H1 (cell line): ENCODE data around the gene POLR3H. TPM values are rescaled to one million over a fixed set of nuclear protein-coding genes. Genes with fewer than 3 reads are reported as not detected.

Experiments used
- CTCF ChIA-PET: fragments of 300-600 bp; sonication (Branson Sonifier 250); formaldehyde crosslinking; loops from one replicate; lab custom pipeline; 2021; ENCODE audit not compliant: partially characterized antibody; lab: Charles Lee
- POLR2A ChIA-PET: fragments of 300-600 bp; sonication (Branson Sonifier 250); formaldehyde crosslinking; loops from one replicate; lab custom pipeline; 2021; ENCODE audit warnings: inconsistent platforms; ENCODE audit not compliant: partially characterized antibody; lab: Charles Lee
- DNase-seq, 2 experiments: peaks; one replicate each; pipeline versions ENCODE4 v3.0.0 to v3.0.0-alpha.2; 2010 to 2022; ENCODE audit warnings: low spot score in 2 of 2, low read depth in 1 of 2, mixed read lengths in 1 of 2
- FAIRE-seq: peaks from 2 replicates; lab custom pipeline; 2011; peaks lifted over from hg19 to GRCh38; lab: Jason Lieb, UNC
- H2AFZ ChIP-seq: 2 replicates; pipeline ENCODE4 v1.8.1; 2012; ENCODE audit warnings: low read length, inconsistent platforms
- H2AK5ac ChIP-seq: 2 replicates; pipeline ENCODE4 v1.6.1; 2013; ENCODE audit warnings: low read depth, low read length
- H2BK120ac ChIP-seq: replicated peaks from 2 replicates; pipeline ENCODE3; 2013; ENCODE audit warnings: low read depth, low read length, inconsistent platforms
- H2BK12ac ChIP-seq: 2 replicates; pipeline ENCODE4 v1.6.1; 2013; ENCODE audit warnings: low read depth, low read length
- H2BK15ac ChIP-seq: 2 replicates; pipeline ENCODE4 v1.6.1; 2013; ENCODE audit warnings: low read length
- H2BK20ac ChIP-seq: 2 replicates; pipeline ENCODE4 v1.6.1; 2013; ENCODE audit warnings: low read length
- H2BK5ac ChIP-seq: 2 replicates; pipeline ENCODE4 v1.6.1; 2013; ENCODE audit warnings: low read depth, low read length
- H3K14ac ChIP-seq: 2 replicates; pipeline ENCODE4 v1.6.1; 2013; ENCODE audit warnings: inconsistent platforms; ENCODE audit not compliant: insufficient read length
- H3K18ac ChIP-seq: 2 replicates; pipeline ENCODE4 v1.6.1; 2013; ENCODE audit warnings: low read length; ENCODE audit errors: extremely low read depth
- H3K23ac ChIP-seq: 2 replicates; pipeline ENCODE4 v1.6.1; 2013; ENCODE audit warnings: inconsistent platforms; ENCODE audit not compliant: insufficient read length
- H3K23me2 ChIP-seq: 2 replicates; pipeline ENCODE4 v1.6.1; 2013; ENCODE audit warnings: low read depth, low read length
- H3K27ac ChIP-seq: 2 replicates; pipeline ENCODE4 v1.6.1; 2011; ENCODE audit warnings: low read depth, low read length, inconsistent platforms
- H3K27me3 ChIP-seq, 4 experiments: replicated peaks in 1 of 4; 1 replicate in 1 of 4; 2 replicates in 3 of 4; pipeline versions ENCODE4 v1.6.1 to v1.8.1; 2011 to 2013; ENCODE audit warnings: low read length in 3 of 4, mild to moderate bottlenecking in 3 of 4, inconsistent platforms in 2 of 4, mixed read lengths in 2 of 4, moderate library complexity in 1 of 4; ENCODE audit not compliant: control insufficient read depth in 3 of 4, insufficient read depth in 3 of 4; ENCODE audit errors: extremely low read depth in 1 of 4
- H3K36me3 ChIP-seq, 4 experiments: 2 replicates each; pipeline versions ENCODE4 v1.6.1 to v1.8.1; 2011 to 2013; ENCODE audit warnings: mild to moderate bottlenecking in 4 of 4, low read length in 3 of 4, moderate library complexity in 2 of 4, control low read depth in 1 of 4, inconsistent platforms in 1 of 4; ENCODE audit not compliant: insufficient read depth in 4 of 4, control insufficient read depth in 2 of 4
- H3K4ac ChIP-seq: replicated peaks from 2 replicates; pipeline ENCODE3; 2013; ENCODE audit warnings: low read length, low read depth, mixed read lengths, inconsistent platforms; ENCODE audit not compliant: insufficient read length
- H3K4me1 ChIP-seq, 4 experiments: replicated peaks in 1 of 4; 1 replicate in 1 of 4; 2 replicates in 3 of 4; pipeline versions ENCODE4 v1.6.1 to v1.8.1; 2011 to 2013; ENCODE audit warnings: low read length in 3 of 4, inconsistent platforms in 2 of 4, mixed read lengths in 1 of 4; ENCODE audit not compliant: insufficient read depth in 4 of 4, control insufficient read depth in 3 of 4
- H3K4me2 ChIP-seq, 2 experiments: 2 replicates each; pipeline versions ENCODE4 v1.6.1 to v1.8.1; 2011 to 2013; ENCODE audit warnings: low read depth in 2 of 2, low read length in 2 of 2, control low read depth in 1 of 2, inconsistent platforms in 1 of 2, mild to moderate bottlenecking in 1 of 2; ENCODE audit not compliant: insufficient read depth in 1 of 2
- H3K4me3 ChIP-seq, 4 experiments: fragments of 200-600, 300-600 bp in 1 of 4; sonication (generic), shearing (Covaris generic), sonication (Bioruptor Twin) in 1 of 4; 2 replicates each; pipeline versions ENCODE4 v1.5.1 to v1.8.1; 2011 to 2016; ENCODE audit warnings: low read length in 4 of 4, low read depth in 3 of 4, control low read depth in 2 of 4, inconsistent platforms in 2 of 4, mild to moderate bottlenecking in 2 of 4, mixed read lengths in 1 of 4, moderate library complexity in 1 of 4; ENCODE audit not compliant: insufficient read depth in 2 of 4; ENCODE audit errors: extremely low read depth in 1 of 4
- H3K56ac ChIP-seq: replicated peaks from 2 replicates; pipeline ENCODE3; 2013; ENCODE audit warnings: low read depth, mild to moderate bottlenecking, mixed read lengths, low read length, inconsistent platforms; ENCODE audit not compliant: insufficient read length
- H3K79me1 ChIP-seq: 2 replicates; pipeline ENCODE4 v1.6.1; 2013; ENCODE audit warnings: low read depth, low read length, control low read depth
- H3K79me2 ChIP-seq, 2 experiments: 2 replicates each; pipeline versions ENCODE4 v1.6.1 to v1.8.1; 2012 to 2013; ENCODE audit warnings: low read length in 2 of 2, mild to moderate bottlenecking in 2 of 2, inconsistent platforms in 1 of 2; ENCODE audit not compliant: insufficient read depth in 2 of 2, control insufficient read depth in 1 of 2
- H3K9ac ChIP-seq, 4 experiments: replicated peaks in 1 of 4; 1 replicate in 1 of 4; 2 replicates in 3 of 4; pipeline versions ENCODE4 v1.6.1 to v1.8.1; 2011 to 2013; ENCODE audit warnings: low read depth in 3 of 4, low read length in 3 of 4, control low read depth in 2 of 4, mild to moderate bottlenecking in 2 of 4, moderate library complexity in 2 of 4, inconsistent platforms in 1 of 4; ENCODE audit errors: extremely low read depth in 1 of 4
- H3K9me3 ChIP-seq, 2 experiments: 2 replicates each; pipeline versions ENCODE4 v1.6.1 to v1.8.1; 2012 to 2013; ENCODE audit warnings: mild to moderate bottlenecking in 2 of 2, moderate library complexity in 2 of 2, control low read depth in 1 of 2, inconsistent platforms in 1 of 2, low read depth in 1 of 2, low read length in 1 of 2, mixed read lengths in 1 of 2; ENCODE audit not compliant: insufficient read depth in 2 of 2
- H4K20me1 ChIP-seq, 2 experiments: replicated peaks in 1 of 2; 2 replicates each; pipeline versions ENCODE3 to v1.8.1; 2011 to 2013; ENCODE audit warnings: inconsistent platforms in 2 of 2, low read length in 2 of 2, mild to moderate bottlenecking in 1 of 2; ENCODE audit not compliant: insufficient read depth in 2 of 2, control insufficient read depth in 1 of 2
- H4K5ac ChIP-seq: 2 replicates; pipeline ENCODE4 v1.6.1; 2013; ENCODE audit warnings: low read length, low read depth, mixed read lengths, inconsistent platforms; ENCODE audit not compliant: insufficient read length
- H4K8ac ChIP-seq: 2 replicates; pipeline ENCODE4 v1.8.0; 2013; ENCODE audit warnings: mild to moderate bottlenecking, moderate library complexity, low read length, inconsistent platforms; ENCODE audit not compliant: insufficient read depth; ENCODE audit errors: extremely low read depth
- H4K91ac ChIP-seq: replicated peaks from 2 replicates; pipeline ENCODE3; 2013; ENCODE audit warnings: low read length, mixed read lengths, inconsistent platforms; ENCODE audit not compliant: insufficient read length
- POLR2AphosphoS5 ChIP-seq: IDR thresholded peaks from 2 replicates; pipeline ENCODE4 v1.6.1; 2011; ENCODE audit warnings: low read depth, low read length
- SP2 ChIP-seq: IDR thresholded peaks from 2 replicates; pipeline ENCODE4 v1.6.1; 2012; ENCODE audit warnings: mild to moderate bottlenecking, low read length, inconsistent platforms
- WGBS, 2 experiments: shearing (Covaris generic) in 1 of 2; methylation state at CpG; one replicate each; pipeline versions ENCODE4 v1.1.6 to v1.1.7; 2013 to 2015; ENCODE audit warnings: low lambda C conversion rate in 2 of 2, mixed read lengths in 2 of 2, inconsistent platforms in 1 of 2, low coverage in 1 of 2, missing lambda C conversion rate in 1 of 2; ENCODE audit not compliant: insufficient replicate concordance in 2 of 2, insufficient coverage in 1 of 2, insufficient read length in 1 of 2; ENCODE audit errors: extremely low coverage in 1 of 2, missing lambda C conversion rate in 1 of 2; 5-methylcytosine and 5-hydroxymethylcytosine counted together
- polyA plus RNA-seq, 7 experiments: library from polyadenylated mRNA; depleted of rRNA in 3 of 7; stranded (reverse) in 5 of 7; unstranded in 2 of 7; fragments of >200 nt in 5 of 7; fragments of 200-250 nt in 2 of 7; gene quantifications; 1 replicate in 5 of 7; 2 replicates in 1 of 7; 4 replicates in 1 of 7; pipeline versions ENCODE4 v1.2.1 to v1.2.3, GENCODE V29; 2011 to 2013; ENCODE audit warnings: missing spikeins in 2 of 7, mixed read lengths in 2 of 7
- total RNA-seq: library from RNA; stranded (reverse); fragmentation: NEBNext Ultra II Directional; extraction: Animal tissue kit (Norgen Biotek cat#: 25700); gene quantifications from 2 replicates; pipeline ENCODE4 v1.2.1, GENCODE V29; 2021

POLR3H gene
- total and polyA plus RNA-seq, 2 of the 8 experiments (the other 6 are each of a cell fraction or from before 2014, with no cell fraction given), result 29.7 to 39.2 TPM

DNA sequence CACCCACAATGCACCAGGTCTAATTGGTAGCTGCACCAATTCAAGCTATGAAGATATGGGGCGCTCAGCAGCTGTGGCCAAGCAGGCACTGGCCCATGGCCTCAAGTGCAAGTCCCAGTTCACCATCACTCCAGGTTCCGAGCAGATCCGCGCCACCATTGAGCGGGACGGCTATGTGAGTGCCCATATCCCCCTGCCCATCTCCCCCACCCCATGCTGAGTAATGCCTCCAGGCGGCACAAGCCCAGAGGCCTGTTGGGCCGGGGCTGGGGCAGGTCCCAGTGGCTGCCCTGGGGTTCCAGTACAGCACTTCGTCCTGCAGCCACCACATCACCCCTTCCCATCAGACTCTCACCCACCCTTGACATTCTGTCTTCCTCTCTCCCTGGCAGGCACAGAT lies 21.5 kb downstream of the POLR3H start:
- H3K36me3 ChIP-seq, result peaks cover 9 to 25% (median 12%) of the 10 kb centered on the region in 4 experiments

More for the DNA sequence above, 21.5 kb downstream of the POLR3H start:
- Histone ChIP-seq H3K4ac (no peak overlapping the region), H4K20me1 (peaks cover 8 to 17% of the 10 kb centered on the region in 2 experiments), H3K9ac (no peak overlapping the region), H3K18ac (no peak overlapping the region), H3K23me2 (no peaks in the 10 kb centered on the region), H3K9me3 (no peaks in the 10 kb centered on the region), H3K14ac (no peak overlapping the region), H4K91ac (no peak overlapping the region), H2BK120ac (no peak overlapping the region), H2BK15ac (no peak overlapping the region), H3K27ac (no peak overlapping the region), H2BK20ac (no peak overlapping the region), H3K4me2 (no peak overlapping the region), H2AFZ (no peak overlapping the region), H3K79me1 (no peaks in the 10 kb centered on the region), H3K4me1 (no peaks in the 10 kb centered on the region; a peak in 1 of 7 replicates)
- ChIA-PET CTCF (interaction anchor here (1.1 to 4.1 kb wide), 7 partner anchors 9 to 141 kb away, joined by 3 to 28 read pairs (median 5); partner anchors contain the start of gene TEF), POLR2A (interaction anchor here (2.8 to 4.0 kb wide), 4 partner anchors 9 to 119 kb away, joined by 12 to 22 read pairs (median 15); partner anchors contain the start of gene TOB2)
- TF ChIP-seq SP2, result no peak
- TF ChIP-seq POLR2AphosphoS5, result peak; percentile 50
- TF ChIP-seq, all 59 proteins: peak for 1
- FAIRE-seq, result no peak
- H3K56ac ChIP-seq, result no peak overlapping the region
- no peak overlapping the region for H3K4me3 ChIP-seq
- H2BK12ac ChIP-seq, result no peak overlapping the region
- H4K5ac ChIP-seq, result no peak overlapping the region
- no peaks in the 10 kb centered on the region for H3K27me3 ChIP-seq
- H2BK5ac ChIP-seq, result no peak overlapping the region
- H2AK5ac ChIP-seq, result no peak overlapping the region
- DNase-seq, result no peak
- H3K79me2 ChIP-seq, result no peaks in the 10 kb centered on the region
- no peak overlapping the region for H3K23ac ChIP-seq
- 99% methylated on average over 9 of the region's 9 CpGs; no CpG with 5 or more reads in 1 of the 2 experiments for WGBS, 2 experiments
- H4K8ac ChIP-seq, result no peak overlapping the region
